RWPE1 (cell line): Measurements from ENCODE around the gene PRRC2C.
"Not testable (repeated sequence)": the region's sequence is repeated elsewhere in the genome, so short reads cannot be mapped to it uniquely, and the experiment has no call there.

ENCODE experiments used
- CTCF ChIA-PET: fragments of 350-600 bp; sonication (Branson Sonifier 250); formaldehyde crosslinking; extraction: SDS; loops from one replicate; lab custom pipeline; 2021; lab: Yijun Ruan, JAX
- POLR2A ChIA-PET: fragments of 400-600 bp; formaldehyde crosslinking; extraction: SDS; loops from one replicate; lab custom pipeline; 2020; ENCODE audit warnings: antibody characterized with exemption; ENCODE audit not compliant: low non-redundant PET; lab: Yijun Ruan, JAX
- DNase-seq: peaks from one replicate; pipeline ENCODE4 v3.0.0; 2012; ENCODE audit warnings: low spot score
- H3K27ac ChIP-seq: fragments of 450-650 bp; 2 replicates; pipeline ENCODE4 v1.5.1; 2017
- CTCF ChIP-seq: fragments of 450-650 bp; conservative IDR thresholded peaks from 2 replicates; pipeline ENCODE4 v1.5.1; 2017; ENCODE audit warnings: low read depth, mild to moderate bottlenecking

Gene PRRC2C

DNA sequence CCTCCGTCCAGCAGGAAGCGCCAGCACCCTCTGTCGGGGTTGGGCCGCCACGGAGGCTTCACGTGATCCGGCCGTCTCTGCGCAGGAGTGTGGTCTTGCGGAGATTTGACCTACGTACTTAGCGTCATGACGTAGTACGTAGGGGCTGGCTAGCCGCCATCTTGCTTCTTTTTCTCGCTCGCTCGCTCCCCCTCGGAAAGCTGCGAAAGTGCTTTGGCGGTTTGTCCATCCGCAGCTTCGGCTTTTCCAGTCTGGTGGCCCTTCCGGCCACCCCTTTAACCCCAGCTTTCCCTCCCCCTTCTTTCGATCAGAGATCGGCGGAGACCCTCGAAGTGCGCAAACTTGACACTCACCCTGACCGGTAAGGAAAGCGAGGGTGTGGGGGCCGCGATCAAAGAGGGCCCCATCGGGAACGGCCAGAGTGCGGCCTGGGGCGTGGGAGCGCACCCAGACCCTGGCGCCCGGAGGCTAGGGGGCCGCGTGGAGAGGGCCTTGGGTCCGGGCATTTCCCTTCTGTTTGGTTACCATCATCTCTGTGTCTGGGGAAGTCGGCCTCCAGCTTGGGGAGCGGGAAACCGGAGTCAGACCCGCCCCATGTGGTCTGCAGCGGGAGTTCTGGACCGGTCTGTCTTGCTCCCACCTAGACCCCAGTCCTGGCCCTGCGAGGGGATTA lies at the start of gene PRRC2C:
PRRC2C (plus strand) TSS at position 156 of the 673 bp plus-strand sequence. CDS start 26,559 bp downstream, outside the sequence.
- ChIA-PET POLR2A (interaction anchor here (1.0 kb wide), 1 partner anchor 44 kb away, joined by 3 read pairs; no protein-coding TSS in a partner anchor), CTCF (interaction anchor here (0.5 to 1.6 kb wide), 17 partner anchors 8 to 368 kb away, joined by 3 to 8 read pairs (median 4); partner anchors contain the start of gene FMO4)
- peak; percentile 90 for DNase-seq
- peak; percentile 87 for TF ChIP-seq CTCF
- H3K27ac ChIP-seq, result peak within 1 kb of the TSS; percentile 96

DNA sequence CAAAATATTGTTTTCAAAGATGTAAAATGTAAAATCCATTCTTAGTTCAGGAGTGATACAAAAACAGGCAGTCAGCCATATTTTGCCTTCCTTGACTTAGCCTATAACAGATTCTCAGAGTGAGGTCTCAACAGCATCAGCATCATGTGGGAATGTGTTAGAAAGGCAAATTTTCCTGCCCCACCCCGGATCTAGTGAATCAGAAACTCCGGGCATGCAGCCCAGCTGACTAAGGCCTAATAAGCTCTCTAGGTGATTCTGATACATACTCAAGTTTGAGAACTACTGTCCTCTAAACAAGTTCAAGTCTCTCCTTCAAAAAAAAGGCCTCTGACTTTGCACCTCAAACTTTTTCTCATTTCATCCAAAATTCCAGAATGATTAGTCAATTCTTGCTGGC lies 46.9 kb upstream of the PRRC2C start:
- ChIA-PET POLR2A (no interaction called here), CTCF (no interaction called here)
- no peak overlapping the region for H3K27ac ChIP-seq
- TF ChIP-seq CTCF, result no peak
- DNase-seq, result peak; percentile 83

- CTCF ChIA-PET, result interaction anchor here (0.7 kb wide), 1 partner anchor 12 kb away, joined by 3 read pairs; no protein-coding TSS in a partner anchor
- POLR2A ChIA-PET, result not testable (repeated sequence)
- H3K27ac ChIP-seq, result peak overlapping the region; percentile 50
These were observed 45.1 kb upstream of the PRRC2C start for GRCh38 chr1:171440201-171440600.

DNA sequence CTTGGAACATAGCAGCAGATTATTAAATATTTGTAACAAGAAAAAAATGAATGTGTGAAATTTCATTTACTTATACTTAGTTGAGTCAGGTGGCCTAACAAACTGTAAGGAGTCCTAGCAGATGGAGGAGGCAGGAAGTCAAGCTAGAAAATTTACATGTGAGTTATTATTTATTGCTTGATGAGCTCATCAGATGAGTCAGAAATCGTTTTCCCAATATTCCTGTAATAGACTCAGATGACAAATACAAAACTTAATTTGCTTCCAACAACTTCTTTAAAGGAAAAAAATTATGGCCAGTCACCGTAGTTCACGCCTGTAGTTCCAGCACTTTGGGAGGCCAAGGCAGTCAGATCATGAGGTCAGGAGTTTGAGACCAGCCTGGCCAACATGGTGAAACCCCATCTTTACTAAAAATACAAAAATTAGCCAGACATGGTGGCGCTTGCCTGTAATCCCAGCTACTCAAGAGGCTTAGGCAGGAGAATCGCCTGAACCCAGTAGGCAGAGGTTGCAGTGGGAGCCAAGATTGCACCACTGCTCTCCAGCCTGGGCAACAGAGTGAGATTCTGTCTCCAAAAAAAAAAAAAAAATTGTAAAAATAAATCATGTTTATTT lies 43.9 kb upstream of the PRRC2C start:
- peak; percentile 66 for DNase-seq
- CTCF ChIA-PET, result not testable (repeated sequence)
- H3K27ac ChIP-seq, result peak overlapping the region; percentile 81
- POLR2A ChIA-PET, result interaction anchor here (0.6 kb wide), 1 partner anchor 44 kb away, joined by 3 read pairs; the partner anchor contains the start of gene PRRC2C

More at GRCh38 chr1:171440201-171440600, 45.1 kb upstream of the PRRC2C start:
- DNase-seq, result not testable (repeated sequence)

GRCh38 chr1:171446386-171446785 lies 38.9 kb upstream of the PRRC2C start:
- ChIA-PET CTCF (no interaction called here), POLR2A (no interaction called here)
- no peak overlapping the region for H3K27ac ChIP-seq
- DNase-seq, result no peak
- no peak for TF ChIP-seq CTCF

DNA sequence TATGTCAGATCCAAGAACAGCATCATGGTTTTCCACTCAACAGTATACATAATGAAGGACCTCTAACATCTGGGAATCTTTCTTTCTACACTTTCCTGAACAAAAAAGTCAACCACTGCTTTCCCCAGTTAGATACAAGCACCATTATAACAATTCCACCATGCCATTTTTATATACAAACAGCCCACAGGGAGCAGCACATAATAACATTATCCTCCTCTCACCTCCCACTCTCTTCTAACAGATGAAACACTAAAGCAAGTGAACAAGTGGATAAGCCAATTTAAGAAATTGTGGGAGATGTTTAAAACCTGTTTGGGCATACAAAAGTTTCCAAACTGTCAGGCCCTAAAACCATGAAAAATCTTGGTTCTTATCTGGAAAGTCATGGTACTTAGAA lies 29.4 kb upstream of the PRRC2C start:
- POLR2A ChIA-PET, result no interaction called here
- no peak for DNase-seq
- no peak for TF ChIP-seq CTCF
- H3K27ac ChIP-seq, result no peak overlapping the region
- CTCF ChIA-PET, result no interaction called here

DNA sequence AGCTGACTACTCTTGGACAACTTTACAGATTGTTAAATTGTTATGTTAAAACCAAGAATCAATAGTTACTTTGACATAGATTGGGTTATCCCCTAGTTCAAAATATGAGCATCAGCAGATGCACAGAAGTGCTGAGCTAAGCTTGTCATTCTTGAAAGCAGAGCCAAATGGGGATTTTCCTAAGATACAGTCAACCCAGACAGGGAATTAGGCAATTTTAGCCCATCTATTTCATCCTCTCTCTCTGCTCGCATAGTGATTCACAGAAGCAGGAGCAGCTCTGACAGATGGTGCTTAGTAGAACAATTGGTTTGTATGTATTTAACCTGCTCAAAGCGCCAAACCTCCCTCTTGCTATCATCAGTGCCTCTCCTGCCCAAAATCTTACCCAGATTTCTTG lies 27.9 kb upstream of the PRRC2C start:
- TF ChIP-seq CTCF, result no peak
- POLR2A ChIA-PET, result no interaction called here
- CTCF ChIA-PET, result no interaction called here
- no peak overlapping the region for H3K27ac ChIP-seq
- DNase-seq, result no peak
